ENCODE results near the gene WSB2. TPM values are rescaled to one million over a fixed set of nuclear protein-coding genes. Genes with fewer than 3 reads are reported as not detected.

WSB2 gene
- total RNA-seq, 1 experiment from 2014 or later, result 46.2 TPM

DNA sequence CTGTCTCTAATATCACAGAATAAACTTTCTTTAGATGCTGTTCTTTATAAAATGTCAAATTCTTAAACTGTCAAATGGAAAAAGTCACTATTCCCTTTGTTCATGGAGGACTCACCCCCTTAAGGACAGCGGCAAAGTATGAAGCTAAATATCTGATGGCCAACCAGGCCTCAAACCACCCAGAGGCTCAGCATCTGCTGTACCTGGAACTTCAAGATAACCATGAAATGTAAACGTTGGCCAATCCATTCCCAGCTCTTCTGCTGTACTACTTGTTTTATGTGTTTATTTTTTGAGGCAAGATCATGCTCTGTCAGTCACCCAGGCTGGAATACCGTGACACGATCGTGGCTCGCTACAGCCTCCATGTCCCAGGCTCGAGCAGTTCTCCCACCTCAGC is 28.8 kb downstream of the WSB2 start:
- Histone ChIP-seq H3K4me1 (replicated peaks; ENCODE audit: insufficient read depth) (no peaks in the 10 kb centered on the region), H3F3A (ENCODE audit: insufficient read depth, low read depth) (peaks cover 26% of the 10 kb centered on the region; the same call in 1 of the 2 replicates), H3K4me2 (no peak overlapping the region), H4K20me1 (ENCODE audit: insufficient read depth) (0 out of 2 replicates have a peak, but pooled peaks cover 3% of the 10 kb centered on the region), H3K36me3 (ENCODE audit: low read depth) (peaks cover 27% of the 10 kb centered on the region; the same call in 1 of the 2 replicates), H3K9me3 (ENCODE audit: insufficient read depth, low read depth) (no peaks in the 10 kb centered on the region), H3K79me2 (ENCODE audit: low read depth) (no peaks in the 10 kb centered on the region), H3K9me2 (ENCODE audit: insufficient read depth) (no peaks in the 10 kb centered on the region), H3K27me3 (ENCODE audit: insufficient read depth, low read depth) (no peaks in the 10 kb centered on the region), H2AFZ (no peak overlapping the region), H3K4me3 (no peak overlapping the region), H3K27ac (no peak overlapping the region)
- no TSS peak for BruUV-seq (replicated peaks)
- POLR2A ChIA-PET (ENCODE audit: unreplicated experiment), result no interaction called here
- TF ChIP-seq EZH2 (IDR thresholded peaks at IDR 0.05; ENCODE audit: low read depth), result no peak
- TF ChIP-seq, protein P1, sequence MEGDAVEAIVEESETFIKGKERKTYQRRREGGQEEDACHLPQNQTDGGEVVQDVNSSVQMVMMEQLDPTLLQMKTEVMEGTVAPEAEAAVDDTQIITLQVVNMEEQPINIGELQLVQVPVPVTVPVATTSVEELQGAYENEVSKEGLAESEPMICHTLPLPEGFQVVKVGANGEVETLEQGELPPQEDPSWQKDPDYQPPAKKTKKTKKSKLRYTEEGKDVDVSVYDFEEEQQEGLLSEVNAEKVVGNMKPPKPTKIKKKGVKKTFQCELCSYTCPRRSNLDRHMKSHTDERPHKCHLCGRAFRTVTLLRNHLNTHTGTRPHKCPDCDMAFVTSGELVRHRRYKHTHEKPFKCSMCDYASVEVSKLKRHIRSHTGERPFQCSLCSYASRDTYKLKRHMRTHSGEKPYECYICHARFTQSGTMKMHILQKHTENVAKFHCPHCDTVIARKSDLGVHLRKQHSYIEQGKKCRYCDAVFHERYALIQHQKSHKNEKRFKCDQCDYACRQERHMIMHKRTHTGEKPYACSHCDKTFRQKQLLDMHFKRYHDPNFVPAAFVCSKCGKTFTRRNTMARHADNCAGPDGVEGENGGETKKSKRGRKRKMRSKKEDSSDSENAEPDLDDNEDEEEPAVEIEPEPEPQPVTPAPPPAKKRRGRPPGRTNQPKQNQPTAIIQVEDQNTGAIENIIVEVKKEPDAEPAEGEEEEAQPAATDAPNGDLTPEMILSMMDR (conservative IDR thresholded peaks at IDR 0.05), result no peak
- intact Hi-C loops (cut with micrococcal nuclease; ENCODE audit: unreplicated experiment), result no loop called here
- no peak for DNase-seq
- CTCF ChIA-PET, result interaction anchor here (0.6 kb wide), 1 partner anchor 156 kb away, joined by 4 read pairs; no protein-coding TSS in a partner anchor

DNA sequence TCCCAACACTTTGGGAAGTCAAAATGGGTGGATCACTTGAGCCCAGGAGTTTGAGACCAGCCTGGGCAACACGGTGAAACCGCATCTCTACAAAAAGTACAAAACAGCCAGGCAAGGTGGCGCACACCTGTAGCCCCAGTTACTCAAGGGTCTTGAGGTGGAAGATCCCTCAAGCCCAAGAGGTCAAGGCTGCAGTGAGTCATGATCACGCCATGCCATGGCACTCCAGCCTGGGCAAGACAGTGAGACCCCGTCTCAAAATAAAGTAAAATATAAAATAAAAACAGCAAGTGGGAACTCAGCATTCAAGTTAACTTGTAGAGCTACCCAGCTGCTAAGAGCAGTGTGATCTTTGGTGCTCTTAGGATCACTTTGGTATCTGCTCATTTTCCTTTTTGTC is 31.8 kb downstream of the WSB2 start:
- Histone ChIP-seq H3K9me2 (ENCODE audit: insufficient read depth) (no peaks in the 10 kb centered on the region), H3K36me3 (ENCODE audit: low read depth) (peaks cover 24% of the 10 kb centered on the region), H3K4me2 (no peak overlapping the region), H3K4me1 (replicated peaks; ENCODE audit: insufficient read depth) (no peaks in the 10 kb centered on the region), H2AFZ (no peak overlapping the region), H3K27ac (no peak overlapping the region), H3K27me3 (ENCODE audit: insufficient read depth, low read depth) (no peaks in the 10 kb centered on the region), H3K9me3 (ENCODE audit: insufficient read depth, low read depth) (no peaks in the 10 kb centered on the region), H3K79me2 (ENCODE audit: low read depth) (no peaks in the 10 kb centered on the region), H4K20me1 (ENCODE audit: insufficient read depth) (0 out of 2 replicates have a peak, but pooled peaks cover 3% of the 10 kb centered on the region), H3F3A (ENCODE audit: insufficient read depth, low read depth) (peaks cover 13% of the 10 kb centered on the region; the same call in 1 of the 2 replicates), H3K4me3 (no peak overlapping the region)
- no TSS peak for BruUV-seq (replicated peaks)
- DNase-seq, result no peak
- ChIA-PET CTCF (no interaction called here), POLR2A (ENCODE audit: unreplicated experiment) (no interaction called here)
- intact Hi-C loops (cut with micrococcal nuclease; ENCODE audit: unreplicated experiment), result no loop called here
- no peak for TF ChIP-seq EZH2 (IDR thresholded peaks at IDR 0.05; ENCODE audit: low read depth)
- TF ChIP-seq, protein P1 (conservative IDR thresholded peaks at IDR 0.05), result no peak

DNA sequence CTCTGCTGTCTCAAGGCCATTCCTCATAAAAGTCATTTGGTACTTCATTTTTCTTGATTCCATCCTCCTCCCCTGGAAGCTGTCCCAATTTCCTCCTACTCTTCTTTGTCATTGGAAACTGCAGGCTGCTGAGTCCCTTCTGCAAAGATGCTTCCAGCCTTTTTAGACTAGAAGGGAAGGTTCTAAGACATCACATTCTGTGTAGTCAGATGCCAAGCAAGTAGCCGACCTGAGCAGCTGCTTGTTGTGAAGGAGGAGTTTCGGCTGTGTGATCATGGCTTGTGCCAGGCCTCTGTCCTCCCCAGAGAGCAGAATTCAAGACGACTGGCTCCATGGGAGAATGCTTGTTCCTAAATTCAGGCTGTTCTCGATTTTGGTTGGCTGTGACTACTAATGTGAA is 35.8 kb downstream of the WSB2 start:
- ChIA-PET POLR2A (ENCODE audit: unreplicated experiment) (no interaction called here), CTCF (no interaction called here)
- Histone ChIP-seq H3K4me3 (no peak overlapping the region), H2AFZ (no peak overlapping the region), H3F3A (ENCODE audit: insufficient read depth, low read depth) (0 out of 2 replicates have a peak, but pooled peaks cover 3% of the 10 kb centered on the region), H3K4me1 (replicated peaks; ENCODE audit: insufficient read depth) (no peaks in the 10 kb centered on the region), H3K9me3 (ENCODE audit: insufficient read depth, low read depth) (no peaks in the 10 kb centered on the region), H3K27ac (no peak overlapping the region), H3K79me2 (ENCODE audit: low read depth) (no peaks in the 10 kb centered on the region), H3K4me2 (no peak overlapping the region), H3K27me3 (ENCODE audit: insufficient read depth, low read depth) (no peaks in the 10 kb centered on the region), H3K9me2 (ENCODE audit: insufficient read depth) (no peaks in the 10 kb centered on the region), H3K36me3 (ENCODE audit: low read depth) (peaks cover 9% of the 10 kb centered on the region; the same call in 1 of the 2 replicates), H4K20me1 (ENCODE audit: insufficient read depth) (no peaks in the 10 kb centered on the region)
- TF ChIP-seq, protein P1 (conservative IDR thresholded peaks at IDR 0.05), result no peak
- TF ChIP-seq EZH2 (IDR thresholded peaks at IDR 0.05; ENCODE audit: low read depth), result no peak
- intact Hi-C loops (cut with micrococcal nuclease; ENCODE audit: unreplicated experiment), result no loop called here
- no peak for DNase-seq
- BruUV-seq (replicated peaks), result no TSS peak
